T-cell (primary cell): ENCODE measurements around the gene CBX1. TPM values are rescaled to one million over a fixed set of nuclear protein-coding genes. Genes with fewer than 3 reads are reported as not detected.

Source experiments
- ATAC-seq, 4 experiments: fragments of 200-7000 bp in 3 of 4; fragments of 150-1000 bp in 1 of 4; cut with Tn5 transposase; replicated peaks in 1 of 4; 1 replicate in 3 of 4; 2 replicates in 1 of 4; pipeline ENCODE4 v1.10.0; 2021; ENCODE audit warnings: moderate library complexity in 3 of 4, mild to moderate bottlenecking in 2 of 4, moderate number of reproducible peaks in 1 of 4
- CTCF ChIA-PET, 2 donors: fragments of 300-600 bp; sonication (Branson Sonifier 250); formaldehyde crosslinking; loops; one replicate each; lab custom pipeline; 2022; ENCODE audit warnings: antibody characterized with exemption in 2 of 2; lab: Charles Lee
- POLR2A ChIA-PET, 2 donors: fragments of 300-600 bp; sonication (Branson Sonifier 250); formaldehyde crosslinking; loops; one replicate each; lab custom pipeline; 2022; ENCODE audit warnings: antibody characterized with exemption in 2 of 2; lab: Charles Lee
- DNase-seq, 35 experiments: peaks; one replicate each; pipeline versions ENCODE4 v3.0.0 to v3.0.0-alpha.2; 2013 to 2023
- H3K27ac ChIP-seq: one replicate; pipeline ENCODE4 v1.5.1; 2013; ENCODE audit warnings: low read length
- H3K27me3 ChIP-seq, 2 experiments: replicated peaks in 1 of 2; 1 replicate in 1 of 2; 2 replicates in 1 of 2; pipeline versions ENCODE4 v1.6.1 to v1.7.0; 2013; ENCODE audit warnings: low read length in 1 of 2, mixed read lengths in 1 of 2; ENCODE audit not compliant: control insufficient read depth in 2 of 2, insufficient read depth in 2 of 2; ENCODE audit errors: extremely low read depth in 1 of 2
- H3K36me3 ChIP-seq, 2 donors: 1 replicate in 1 of 2; 2 replicates in 1 of 2; pipeline versions ENCODE4 v1.6.1 to v1.7.0; 2013; ENCODE audit warnings: low read length in 1 of 2; ENCODE audit not compliant: control insufficient read depth in 2 of 2, insufficient read depth in 1 of 2; ENCODE audit errors: extremely low read depth in 1 of 2
- H3K4me1 ChIP-seq, 2 experiments: 1 replicate in 1 of 2; 2 replicates in 1 of 2; pipeline versions ENCODE4 v1.6.1 to v1.7.0; 2013; ENCODE audit warnings: low read length in 2 of 2, mixed read lengths in 1 of 2; ENCODE audit not compliant: insufficient read depth in 2 of 2, control insufficient read depth in 1 of 2; ENCODE audit errors: extremely low read depth in 1 of 2
- H3K4me3 ChIP-seq, 2 donors: 1 replicate in 1 of 2; 2 replicates in 1 of 2; pipeline versions ENCODE4 v1.5.1 to v1.7.0; 2013; ENCODE audit warnings: mild to moderate bottlenecking in 2 of 2, low read length in 1 of 2, moderate library complexity in 1 of 2; ENCODE audit not compliant: control insufficient read depth in 1 of 2; ENCODE audit errors: extremely low read depth in 1 of 2
- H3K9me3 ChIP-seq: 2 replicates; pipeline ENCODE4 v1.7.0; 2013
- H3K27ac Mint-ChIP-seq, 2 donors: one replicate each; pipeline ENCODE4 v1.8.0; 2020 to 2021; ENCODE audit warnings: mild to moderate bottlenecking in 2 of 2, mixed read lengths in 2 of 2
- H3K27me3 Mint-ChIP-seq, 2 donors: one replicate each; pipeline ENCODE4 v1.8.0; 2021 to 2022; ENCODE audit warnings: mixed read lengths in 2 of 2
- H3K36me3 Mint-ChIP-seq: one replicate; pipeline ENCODE4 v1.8.0; 2021; ENCODE audit warnings: mixed read lengths
- H3K4me1 Mint-ChIP-seq, 3 donors: one replicate each; pipeline ENCODE4 v1.8.0; 2020 to 2022; ENCODE audit warnings: mixed read lengths in 3 of 3, mild to moderate bottlenecking in 1 of 3
- H3K4me3 Mint-ChIP-seq, 3 donors: one replicate each; pipeline ENCODE4 v1.8.0; 2020 to 2022; ENCODE audit warnings: mild to moderate bottlenecking in 3 of 3, mixed read lengths in 3 of 3, moderate library complexity in 3 of 3
- H3K9me3 Mint-ChIP-seq, 3 donors: one replicate each; pipeline ENCODE4 v1.8.0; 2020 to 2022; ENCODE audit warnings: mixed read lengths in 3 of 3
- WGBS: methylation state at CpG from one replicate; pipeline ENCODE4 v1.1.5; 2013; ENCODE audit warnings: missing lambda C conversion rate; ENCODE audit not compliant: insufficient coverage; 5-methylcytosine and 5-hydroxymethylcytosine counted together
- total RNA-seq, 35 experiments: library from RNA in 6 of 35; stranded (reverse) in 6 of 35; fragments of 120-200 nt in 1 of 35; gene quantifications; one replicate each; pipeline versions ENCODE4 v1.2.1 to v1.2.4 and lab custom pipeline; 2013 to 2026

The CBX1 gene
- total RNA-seq, 5 donors from 2014 or later (not counting 1 experiment from before 2014, with no cell fraction given): 19.6 to 32.4 (median 30.7) TPM

DNA sequence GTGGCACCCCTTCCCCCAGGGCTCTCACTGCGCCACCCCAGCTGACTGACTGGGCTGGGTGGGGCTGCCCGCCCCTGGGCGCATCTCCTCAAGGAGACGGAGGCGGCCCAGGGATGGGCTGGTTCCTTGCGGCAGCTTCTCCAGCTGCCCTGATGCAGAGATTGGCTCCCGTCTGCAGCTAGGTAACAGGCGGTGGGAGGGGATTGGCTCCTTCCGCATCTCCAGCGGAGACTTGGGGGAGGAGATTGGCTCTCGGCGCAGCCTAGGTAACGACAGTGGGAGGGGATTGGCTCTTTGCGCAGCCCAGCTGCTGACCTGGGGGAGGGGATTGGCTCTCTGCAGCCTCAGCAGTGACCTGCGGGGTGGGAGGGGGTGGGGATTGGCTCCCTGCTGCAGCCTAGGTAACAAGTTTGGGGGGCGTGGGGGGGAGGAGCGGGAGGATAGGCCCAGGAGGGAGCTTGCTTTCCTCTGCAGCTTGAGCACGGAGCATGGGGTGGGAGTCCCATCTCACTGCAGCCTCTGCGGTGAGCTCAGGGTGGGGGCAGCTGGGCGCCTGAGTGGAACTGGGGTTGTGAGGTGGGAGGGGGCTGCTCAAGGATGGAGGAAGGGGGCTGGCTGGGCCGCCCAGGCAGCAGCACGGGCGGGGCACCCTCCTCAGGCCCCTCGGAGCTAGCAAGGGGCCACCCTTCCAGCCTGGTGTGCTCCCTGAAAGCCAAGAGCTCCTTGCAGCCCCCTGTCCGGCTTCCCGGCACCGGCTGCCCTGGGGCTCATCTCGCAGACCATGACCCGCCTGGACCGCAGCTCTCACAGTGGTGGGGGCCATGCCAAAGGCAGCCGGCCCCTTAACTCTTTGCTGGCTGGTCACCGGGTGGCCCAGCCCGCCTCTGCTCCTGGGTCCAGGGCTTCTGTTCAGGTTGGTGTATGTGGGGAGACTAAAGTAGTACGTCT, 46.8 kb downstream of the CBX1 start:
- Histone ChIP-seq H3K36me3 (peaks cover 10 to 78% of the 10 kb centered on the region in 2 donors), H3K4me3 (no peak overlapping the region)

DNA sequence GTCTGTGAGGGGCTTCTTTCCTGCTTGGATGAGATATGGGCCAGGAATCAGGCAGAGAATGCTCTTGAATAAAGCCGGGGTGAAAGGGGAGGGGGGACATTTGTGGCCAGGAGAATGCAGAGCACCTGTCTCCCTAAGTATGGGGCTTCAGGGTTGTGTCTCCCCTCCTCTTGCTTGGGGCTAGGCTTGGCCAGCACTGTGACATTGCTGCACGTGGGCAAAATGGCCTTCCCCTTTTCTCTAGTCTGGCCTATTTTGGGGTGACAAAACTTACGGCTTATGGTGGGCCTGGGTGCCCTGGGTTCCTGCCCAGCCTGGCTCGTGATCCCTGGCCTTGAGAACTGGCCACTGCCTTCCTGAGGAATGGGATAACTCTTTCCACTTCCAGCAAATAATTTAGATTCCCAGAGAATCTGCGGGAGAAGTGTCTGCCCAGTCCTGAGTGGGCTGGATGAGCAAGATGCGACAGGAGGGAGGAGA, 47.5 kb downstream of the CBX1 start:
- Mint-ChIP-seq H3K9me3 (no peaks in the 10 kb centered on the region), H3K36me3 (peaks cover 50% of the 10 kb centered on the region), H3K4me1 (peaks cover 60 to 63% (median 61%) of the 10 kb centered on the region in 3 donors), H3K27ac (peak overlapping the region; percentile 22 to 69), H3K27me3 (no peaks in the 10 kb centered on the region), H3K4me3 (no peak overlapping the region)
- no peaks in the 10 kb centered on the region for H3K27me3 ChIP-seq
- POLR2A ChIA-PET: interaction anchor here in 1 of 2 donors (0.5 kb wide), 1 partner anchor 26 kb away, joined by 3 read pairs; no protein-coding TSS in a partner anchor
- 91% methylated on average over 3 of the region's 6 CpGs for WGBS
- no peak overlapping the region for H3K4me3 ChIP-seq
- DNase-seq (no peak), ATAC-seq (no peak)
- no peaks in the 10 kb centered on the region for H3K9me3 ChIP-seq
- peaks cover 10 to 71% of the 10 kb centered on the region in 2 donors for H3K36me3 ChIP-seq
- peaks cover 5 to 61% of the 10 kb centered on the region in 2 experiments for H3K4me1 ChIP-seq
- no peak overlapping the region for H3K27ac ChIP-seq
- CTCF ChIA-PET: interaction anchor here in 1 of 2 donors (1.7 kb wide), 1 partner anchor 28 kb away, joined by 7 read pairs; no protein-coding TSS in a partner anchor

More for the DNA sequence above, 46.8 kb downstream of the CBX1 start:
- H3K27me3 ChIP-seq: no peaks in the 10 kb centered on the region
- peaks cover 5 to 54% of the 10 kb centered on the region in 2 experiments for H3K4me1 ChIP-seq
- ChIA-PET POLR2A (interaction anchor here (0.5 kb wide), 2 partner anchors 26 to 1133 kb away, joined by 3 read pairs; no protein-coding TSS in a partner anchor), CTCF (no interaction called here)
- 97% methylated on average over 28 of the region's 34 CpGs for WGBS
- no peaks in the 10 kb centered on the region for H3K9me3 Mint-ChIP-seq
- DNase-seq: no peak
- no peak overlapping the region for H3K4me3 Mint-ChIP-seq
- H3K36me3 Mint-ChIP-seq: peaks cover 55% of the 10 kb centered on the region
- no peak for ATAC-seq
- H3K27ac Mint-ChIP-seq: no peak overlapping the region
- no peaks in the 10 kb centered on the region for H3K9me3 ChIP-seq
- no peaks in the 10 kb centered on the region for H3K27me3 Mint-ChIP-seq
- no peak overlapping the region for H3K27ac ChIP-seq
- peaks cover 54 to 57% (median 56%) of the 10 kb centered on the region in 3 donors for H3K4me1 Mint-ChIP-seq

DNA sequence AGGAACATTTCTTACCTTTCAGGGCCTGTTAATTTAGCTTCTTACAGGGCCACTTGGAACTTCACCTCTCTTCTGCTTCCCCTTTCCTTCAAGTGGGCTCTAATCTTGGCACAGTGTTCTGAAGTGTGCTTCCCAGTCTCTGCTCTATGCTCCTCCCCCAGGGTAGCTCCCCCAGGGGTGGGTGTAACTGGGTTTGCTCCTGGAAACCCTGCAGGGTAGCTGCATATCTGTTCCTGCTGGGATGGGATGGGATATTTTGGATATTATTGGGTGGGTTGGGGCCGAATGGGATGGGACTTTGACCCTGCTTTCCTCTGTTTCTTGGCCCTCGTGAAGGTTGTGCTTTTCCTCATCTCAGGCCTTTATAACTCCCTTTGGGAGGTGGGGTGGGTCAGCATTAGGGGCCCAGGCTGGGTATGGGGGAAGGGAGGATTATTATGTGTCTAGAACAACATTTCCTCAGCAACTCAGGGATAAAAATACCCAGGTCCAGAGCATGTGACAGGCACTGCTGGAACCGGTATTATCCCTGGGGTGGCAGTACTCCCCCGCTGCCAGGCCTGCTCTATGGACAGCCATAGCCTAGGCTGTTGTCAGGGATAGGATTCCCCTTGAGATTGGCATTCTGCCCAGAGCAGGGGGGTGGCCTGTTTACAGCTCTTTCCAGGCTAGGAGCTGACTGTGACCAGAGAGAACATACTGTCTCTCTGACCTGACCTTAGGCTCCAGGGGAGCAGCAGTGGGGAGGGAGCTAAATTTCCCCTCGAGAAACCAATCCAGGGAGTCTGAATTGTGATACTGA, 48.1 kb downstream of the CBX1 start:
- ATAC-seq (no peak), DNase-seq (no peak)
- Histone ChIP-seq H3K36me3 (peaks cover 10 to 65% of the 10 kb centered on the region in 2 donors), H3K4me3 (no peak overlapping the region), H3K27me3 (no peaks in the 10 kb centered on the region), H3K4me1 (peaks cover 5 to 62% of the 10 kb centered on the region in 2 experiments), H3K9me3 (no peaks in the 10 kb centered on the region), H3K27ac (no peak overlapping the region)
- POLR2A ChIA-PET: interaction anchor here in 1 of 2 donors (0.5 kb wide), 1 partner anchor 22 kb away, joined by 5 read pairs; no protein-coding TSS in a partner anchor
- H3K36me3 Mint-ChIP-seq: peaks cover 43% of the 10 kb centered on the region
- H3K4me3 Mint-ChIP-seq: no peak overlapping the region
- WGBS: 92% methylated on average over 3 of the region's 5 CpGs
- H3K27me3 Mint-ChIP-seq: no peaks in the 10 kb centered on the region
- H3K9me3 Mint-ChIP-seq: no peaks in the 10 kb centered on the region
- CTCF ChIA-PET: interaction anchor here (0.5 to 1.7 kb wide), 5 partner anchors 9 to 28 kb away, joined by 3 to 7 read pairs (median 3); no protein-coding TSS in a partner anchor
- H3K27ac Mint-ChIP-seq: peak overlapping the region; percentile 22 to 69
- peaks cover 62 to 65% (median 62%) of the 10 kb centered on the region in 3 donors for H3K4me1 Mint-ChIP-seq

- H3K4me3 Mint-ChIP-seq: peak overlapping the region in 1 of 3 donors; percentile 30
- ChIA-PET POLR2A (no interaction called here), CTCF (interaction anchor here (0.5 to 1.7 kb wide), 4 partner anchors 20 to 1951 kb away, joined by 3 to 7 read pairs (median 4); no protein-coding TSS in a partner anchor)
- H3K36me3 Mint-ChIP-seq: peaks cover 39% of the 10 kb centered on the region
- no peaks in the 10 kb centered on the region for H3K9me3 Mint-ChIP-seq
- peak in 1 of 35 experiments; percentile 10 for DNase-seq
- no peak overlapping the region for H3K27ac Mint-ChIP-seq
- no peaks in the 10 kb centered on the region for H3K27me3 ChIP-seq
- H3K4me3 ChIP-seq: no peak overlapping the region
- peaks cover 12 to 69% of the 10 kb centered on the region in 2 experiments for H3K4me1 ChIP-seq
- ATAC-seq: no peak
- H3K36me3 ChIP-seq: peaks cover 5 to 52% of the 10 kb centered on the region in 2 donors
- no peaks in the 10 kb centered on the region for H3K9me3 ChIP-seq
- H3K27me3 Mint-ChIP-seq: no peaks in the 10 kb centered on the region
- H3K4me1 Mint-ChIP-seq: peaks cover 67 to 72% (median 68%) of the 10 kb centered on the region in 3 donors
- WGBS: 79% methylated on average over 4 of the region's 5 CpGs
- no peak overlapping the region for H3K27ac ChIP-seq
Measured at GRCh38 chr17:48051706-48052486, 49.4 kb downstream of the CBX1 start.

- peaks cover 2 to 46% of the 10 kb centered on the region in 2 donors for H3K36me3 ChIP-seq
- H3K36me3 Mint-ChIP-seq: peaks cover 34% of the 10 kb centered on the region
- H3K9me3 Mint-ChIP-seq: no peaks in the 10 kb centered on the region
- H3K4me1 ChIP-seq: peaks cover 17 to 75% of the 10 kb centered on the region in 2 experiments
- peaks cover 71 to 77% (median 71%) of the 10 kb centered on the region in 3 donors for H3K4me1 Mint-ChIP-seq
- no peaks in the 10 kb centered on the region for H3K27me3 ChIP-seq
- 95% methylated on average over 10 of the region's 10 CpGs for WGBS
- no peaks in the 10 kb centered on the region for H3K27me3 Mint-ChIP-seq
- no peak overlapping the region for H3K27ac ChIP-seq
- ATAC-seq (no peak), DNase-seq (no peak)
- POLR2A ChIA-PET: no interaction called here
- no peak overlapping the region for H3K4me3 ChIP-seq
- H3K9me3 ChIP-seq: no peaks in the 10 kb centered on the region
- no peak overlapping the region for H3K27ac Mint-ChIP-seq
- H3K4me3 Mint-ChIP-seq: no peak overlapping the region
- CTCF ChIA-PET: interaction anchor here in 1 of 2 donors (1.0 kb wide), 1 partner anchor 25 kb away, joined by 3 read pairs; no protein-coding TSS in a partner anchor
Measured at GRCh38 chr17:48051283-48051682, 50.0 kb downstream of the CBX1 start.
